ENCODE measurements around the gene UBR2.

DNA sequence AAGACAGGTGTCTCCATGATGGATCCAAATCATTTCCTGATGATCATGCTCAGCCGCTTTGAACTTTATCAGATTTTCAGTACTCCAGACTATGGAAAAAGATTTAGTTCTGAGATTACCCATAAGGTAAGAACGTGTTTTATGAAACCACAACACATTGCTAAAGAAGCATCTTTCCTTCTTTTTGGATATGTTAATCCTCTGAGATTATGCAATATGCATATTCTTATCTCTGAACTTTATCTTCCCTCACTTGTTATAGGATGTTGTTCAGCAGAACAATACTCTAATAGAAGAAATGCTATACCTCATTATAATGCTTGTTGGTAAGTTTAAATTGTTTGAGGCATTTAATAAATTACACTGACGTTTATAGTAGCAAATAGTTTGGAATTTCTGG, 80.4 kb downstream of the UBR2 start:
- no peak for TF ChIP-seq POLR2A (IDR thresholded peaks at IDR 0.05)
- TF ChIP-seq, protein P1, sequence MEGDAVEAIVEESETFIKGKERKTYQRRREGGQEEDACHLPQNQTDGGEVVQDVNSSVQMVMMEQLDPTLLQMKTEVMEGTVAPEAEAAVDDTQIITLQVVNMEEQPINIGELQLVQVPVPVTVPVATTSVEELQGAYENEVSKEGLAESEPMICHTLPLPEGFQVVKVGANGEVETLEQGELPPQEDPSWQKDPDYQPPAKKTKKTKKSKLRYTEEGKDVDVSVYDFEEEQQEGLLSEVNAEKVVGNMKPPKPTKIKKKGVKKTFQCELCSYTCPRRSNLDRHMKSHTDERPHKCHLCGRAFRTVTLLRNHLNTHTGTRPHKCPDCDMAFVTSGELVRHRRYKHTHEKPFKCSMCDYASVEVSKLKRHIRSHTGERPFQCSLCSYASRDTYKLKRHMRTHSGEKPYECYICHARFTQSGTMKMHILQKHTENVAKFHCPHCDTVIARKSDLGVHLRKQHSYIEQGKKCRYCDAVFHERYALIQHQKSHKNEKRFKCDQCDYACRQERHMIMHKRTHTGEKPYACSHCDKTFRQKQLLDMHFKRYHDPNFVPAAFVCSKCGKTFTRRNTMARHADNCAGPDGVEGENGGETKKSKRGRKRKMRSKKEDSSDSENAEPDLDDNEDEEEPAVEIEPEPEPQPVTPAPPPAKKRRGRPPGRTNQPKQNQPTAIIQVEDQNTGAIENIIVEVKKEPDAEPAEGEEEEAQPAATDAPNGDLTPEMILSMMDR (IDR thresholded peaks at IDR 0.05): no peak

Measured in right lobe of liver (tissue), 4 donors.